ENCODE results near the gene MED14. TPM values are rescaled to one million over a fixed set of nuclear protein-coding genes. Genes with fewer than 3 reads are reported as not detected.

MED14 gene
- total RNA-seq, 4 donors from 2014 or later = 19.4 to 33.1 (median 24.3) TPM

DNA sequence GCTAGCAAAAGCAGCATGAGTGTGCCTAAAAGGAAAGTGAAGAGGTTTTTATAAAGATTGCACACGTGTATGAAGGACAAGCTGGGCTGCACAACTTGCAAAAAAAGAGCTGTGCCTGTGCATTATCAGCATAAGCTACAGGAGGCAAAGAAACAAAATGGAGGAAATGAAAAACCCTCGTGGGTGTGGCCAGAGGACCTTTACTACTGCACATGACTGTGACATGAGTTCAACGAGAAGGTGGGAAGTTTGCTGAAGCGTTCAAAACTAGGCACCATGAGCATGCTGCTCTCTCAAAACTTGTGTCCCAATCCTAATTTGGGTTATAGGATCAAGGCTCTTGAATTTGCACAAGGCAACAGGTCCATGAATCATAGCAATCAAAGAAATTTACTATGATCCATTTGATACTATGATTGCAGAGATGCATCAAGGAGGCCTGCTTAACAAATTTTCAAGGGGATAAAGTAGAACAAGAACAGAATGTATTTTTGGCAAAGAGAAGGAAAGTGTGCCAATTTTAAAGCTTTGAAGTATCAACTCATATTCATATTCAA lies 49.9 kb downstream of the MED14 start:
- peaks cover 0 to 12% (median 0%) of the 10 kb centered on the region in 3 donors for H3K4me1 ChIP-seq
- ATAC-seq = no peak
- no peaks in the 10 kb centered on the region for H3K9me3 ChIP-seq
- TF ChIP-seq EP300 (IDR thresholded peaks at IDR 0.05) = no peak
- no peak for TF ChIP-seq POLR2AphosphoS5 (IDR thresholded peaks at IDR 0.05)
- no peak for TF ChIP-seq POLR2A (IDR thresholded peaks at IDR 0.05)
- no peak for TF ChIP-seq CTCF (IDR thresholded peaks at IDR 0.05)
- H3K27me3 ChIP-seq = no peaks in the 10 kb centered on the region
- peaks cover 0 to 39% of the 10 kb centered on the region in 2 donors for H3K36me3 ChIP-seq
- no peak overlapping the region for H3K4me3 ChIP-seq
- 0 to 63% methylated on average over 2 to 4 of the region's 4 CpGs for WGBS, 2 donors (ENCODE audit: low coverage in 1 of 2)
- no peak overlapping the region for H3K27ac ChIP-seq

- no peaks in the 10 kb centered on the region for H3K9me3 ChIP-seq
- 100% methylated on average over 1 of the region's 1 CpG; no CpG with 5 or more reads in 1 of the 2 donors for WGBS, 2 donors (ENCODE audit: low coverage in 1 of 2)
- no peak overlapping the region for H3K27ac ChIP-seq
- no peak for ATAC-seq
- no peaks in the 10 kb centered on the region for H3K27me3 ChIP-seq
- H3K4me3 ChIP-seq = no peak overlapping the region
- peaks cover 0 to 10% (median 0%) of the 10 kb centered on the region in 3 donors for H3K4me1 ChIP-seq
- TF ChIP-seq POLR2AphosphoS5 (IDR thresholded peaks at IDR 0.05) = no peak
- no peak for TF ChIP-seq POLR2A (IDR thresholded peaks at IDR 0.05)
- TF ChIP-seq CTCF (IDR thresholded peaks at IDR 0.05) = no peak
- no peak for TF ChIP-seq EP300 (IDR thresholded peaks at IDR 0.05)
- peaks cover 0 to 48% of the 10 kb centered on the region in 2 donors for H3K36me3 ChIP-seq
Observed at GRCh38 chrX:40684092-40684491, 51.2 kb downstream of the MED14 start.

- H3K36me3 ChIP-seq = peaks cover 0 to 46% of the 10 kb centered on the region in 2 donors
- no peak overlapping the region for H3K4me3 ChIP-seq
- ATAC-seq = no peak
- whole genome bisulfite sequencing, 2 donors (ENCODE audit: low coverage in 1 of 2) = 94 to 96% methylated on average over 3 of the region's 3 CpGs
- no peaks in the 10 kb centered on the region for H3K27me3 ChIP-seq
- no peak overlapping the region for H3K27ac ChIP-seq
- peaks cover 0 to 1% (median 0%) of the 10 kb centered on the region in 3 donors for H3K4me1 ChIP-seq
- TF ChIP-seq POLR2AphosphoS5 (IDR thresholded peaks at IDR 0.05) (no peak), CTCF (IDR thresholded peaks at IDR 0.05) (no peak), EP300 (IDR thresholded peaks at IDR 0.05) (no peak), POLR2A (IDR thresholded peaks at IDR 0.05) (no peak)
- no peaks in the 10 kb centered on the region for H3K9me3 ChIP-seq
Observed at GRCh38 chrX:40683245-40683644, 52.1 kb downstream of the MED14 start.

GRCh38 chrX:40671126-40671525 lies 64.2 kb downstream of the MED14 start:
- Histone ChIP-seq H3K27ac (no peak overlapping the region), H3K36me3 (peaks cover 0 to 72% of the 10 kb centered on the region in 2 donors), H3K4me1 (no peaks in the 10 kb centered on the region), H3K27me3 (no peaks in the 10 kb centered on the region), H3K4me3 (no peak overlapping the region), H3K9me3 (no peaks in the 10 kb centered on the region)
- TF ChIP-seq POLR2A (IDR thresholded peaks at IDR 0.05) = no peak
- peak in 1 of 4 experiments; percentile 6 for TF ChIP-seq CTCF (IDR thresholded peaks at IDR 0.05)
- WGBS, 2 donors (ENCODE audit: low coverage in 1 of 2) = 43 to 45% methylated on average over 1 to 5 of the region's 6 CpGs
- ATAC-seq = no peak

GRCh38 chrX:40663880-40664630 lies 71.3 kb downstream of the MED14 start:
- ATAC-seq = no peak
- no peaks in the 10 kb centered on the region for H3K27me3 ChIP-seq
- WGBS, 2 donors (ENCODE audit: low coverage in 1 of 2) = 34 to 43% methylated on average over 5 to 6 of the region's 6 CpGs
- no peaks in the 10 kb centered on the region for H3K9me3 ChIP-seq
- no peak overlapping the region for H3K4me3 ChIP-seq
- peaks cover 0 to 83% of the 10 kb centered on the region in 2 donors for H3K36me3 ChIP-seq
- no peak overlapping the region for H3K27ac ChIP-seq
- no peaks in the 10 kb centered on the region for H3K4me1 ChIP-seq
- TF ChIP-seq EP300 (IDR thresholded peaks at IDR 0.05) = no peak
- TF ChIP-seq CTCF (IDR thresholded peaks at IDR 0.05) = peak in 1 of 4 experiments; percentile 46

Measured in gastroesophageal sphincter (tissue), 4 donors.